Measurements from ENCODE around the gene NEUROD2.

Gene NEUROD2

GRCh38 chr17:39634384-39634871 lies 26.7 kb upstream of the NEUROD2 start:
- no peak for DNase-seq (ENCODE audit: low read depth)

- DNase-seq (ENCODE audit: low read depth): no peak
Measured at GRCh38 chr17:39633570-39634183, 26.0 kb upstream of the NEUROD2 start.

GRCh38 chr17:39632153-39632941 lies 24.6 kb upstream of the NEUROD2 start:
- DNase-seq (ENCODE audit: low read depth): no peak

GRCh38 chr17:39631403-39631802 lies 23.7 kb upstream of the NEUROD2 start:
- no peak for DNase-seq (ENCODE audit: low read depth)

- no peak for DNase-seq (ENCODE audit: low read depth)
Measured at GRCh38 chr17:39629898-39630297, 22.2 kb upstream of the NEUROD2 start.

- DNase-seq (ENCODE audit: low read depth): no peak
Measured at GRCh38 chr17:39629494-39629880, 21.8 kb upstream of the NEUROD2 start.

GRCh38 chr17:39628655-39629493 lies 21.2 kb upstream of the NEUROD2 start:
- DNase-seq (ENCODE audit: low read depth): no peak

GRCh38 chr17:39627712-39628516 lies 20.2 kb upstream of the NEUROD2 start:
- no peak for DNase-seq (ENCODE audit: low read depth)

- no peak for DNase-seq (ENCODE audit: low read depth)
Measured at GRCh38 chr17:39627047-39627711, 19.5 kb upstream of the NEUROD2 start.

GRCh38 chr17:39626171-39627046 lies 18.7 kb upstream of the NEUROD2 start, which contains the start of gene PPP1R1B:
TSS of gene PPP1R1B (plus strand) at chr17:39626952. CDS start at chr17:39627393, 441 bp downstream.
- no peak for DNase-seq (ENCODE audit: low read depth)

GRCh38 chr17:39625198-39625785 lies 17.6 kb upstream of the NEUROD2 start:
- DNase-seq (ENCODE audit: low read depth): no peak

- no peak for DNase-seq (ENCODE audit: low read depth)
Measured at GRCh38 chr17:39624313-39624712, 16.6 kb upstream of the NEUROD2 start.

GRCh38 chr17:39623356-39623950 lies 15.7 kb upstream of the NEUROD2 start:
- DNase-seq (ENCODE audit: low read depth): peak; percentile 83

GRCh38 chr17:39622380-39623006 lies 14.8 kb upstream of the NEUROD2 start:
- DNase-seq (ENCODE audit: low read depth): peak; percentile 43

GRCh38 chr17:39621523-39622379 lies 14.0 kb upstream of the NEUROD2 start:
- peak; percentile 85 for DNase-seq (ENCODE audit: low read depth)

- DNase-seq (ENCODE audit: low read depth): no peak
Measured at GRCh38 chr17:39619786-39620101, 12.0 kb upstream of the NEUROD2 start.

GRCh38 chr17:39618956-39619785 lies 11.5 kb upstream of the NEUROD2 start:
- DNase-seq (ENCODE audit: low read depth): no peak

Measured in activated T-cell treated with anti-CD3 and anti-CD28 coated beads for 48 hours (primary cell).